Keratinocyte (primary cell): Measurements from ENCODE around the gene AMBP. TPM values are rescaled to one million over a fixed set of nuclear protein-coding genes. Genes with fewer than 3 reads are reported as not detected.

Experiments
- DNase-seq: peaks from one replicate; pipeline ENCODE4 v3.0.0-alpha.2; 2011; ENCODE audit warnings: low read depth, missing footprints, low spot score
- FAIRE-seq: peaks from 2 replicates; lab custom pipeline; 2011; peaks lifted over from hg19 to GRCh38; lab: Jason Lieb, UNC
- H2AFZ ChIP-seq: 2 replicates; pipeline ENCODE4 v1.6.0; 2012; ENCODE audit warnings: low read length, control low read depth, inconsistent platforms; ENCODE audit not compliant: control insufficient read depth
- H3K27ac ChIP-seq: 2 replicates; pipeline ENCODE4 v1.5.1; 2011; ENCODE audit warnings: low read length; ENCODE audit not compliant: control insufficient read depth, insufficient read depth
- H3K27me3 ChIP-seq: 3 replicates; pipeline ENCODE4 v1.6.0; 2011; ENCODE audit warnings: low read length; ENCODE audit not compliant: control insufficient read depth, insufficient read depth; ENCODE audit errors: extremely low read depth
- H3K36me3 ChIP-seq, 2 experiments: 2 replicates in 1 of 2; 3 replicates in 1 of 2; pipeline ENCODE4 v1.5.1; 2011; ENCODE audit warnings: low read length in 2 of 2, mild to moderate bottlenecking in 1 of 2; ENCODE audit not compliant: control insufficient read depth in 2 of 2, insufficient read depth in 2 of 2; ENCODE audit errors: extremely low read depth in 1 of 2
- H3K4me1 ChIP-seq: 3 replicates; pipeline ENCODE4 v1.5.1; 2011; ENCODE audit warnings: low read length; ENCODE audit not compliant: control insufficient read depth, insufficient read depth; ENCODE audit errors: extremely low read depth
- H3K4me2 ChIP-seq: 3 replicates; pipeline ENCODE4 v1.6.0; 2011; ENCODE audit warnings: low read depth, low read length; ENCODE audit not compliant: control insufficient read depth, insufficient read depth; ENCODE audit errors: extremely low read depth
- H3K4me3 ChIP-seq, 3 experiments: fragments of 200-600 bp in 1 of 3; sonication (generic) in 1 of 3; 2 replicates in 2 of 3; 3 replicates in 1 of 3; pipeline ENCODE4 v1.5.1; 2011 to 2016; ENCODE audit warnings: low read length in 3 of 3, mild to moderate bottlenecking in 3 of 3, control low read depth in 2 of 3, inconsistent platforms in 1 of 3, low read depth in 1 of 3, mixed read lengths in 1 of 3, mixed run types in 1 of 3, moderate library complexity in 1 of 3; ENCODE audit not compliant: control insufficient read depth in 2 of 3, insufficient read depth in 2 of 3; ENCODE audit errors: extremely low read depth in 1 of 3
- H3K79me2 ChIP-seq: 2 replicates; pipeline ENCODE4 v1.6.0; 2012; ENCODE audit warnings: low read length; ENCODE audit not compliant: control insufficient read depth, insufficient read depth
- H3K9ac ChIP-seq: 3 replicates; pipeline ENCODE4 v1.6.0; 2011; ENCODE audit warnings: low read length; ENCODE audit not compliant: control insufficient read depth, insufficient read depth; ENCODE audit errors: extremely low read depth
- H3K9me1 ChIP-seq: 3 replicates; pipeline ENCODE4 v1.6.0; 2011; ENCODE audit warnings: low read length; ENCODE audit not compliant: control insufficient read depth, insufficient read depth; ENCODE audit errors: extremely low read depth
- H3K9me3 ChIP-seq: 2 replicates; pipeline ENCODE4 v1.5.1; 2012; ENCODE audit warnings: low read depth, low read length; ENCODE audit not compliant: control insufficient read depth
- H4K20me1 ChIP-seq: 3 replicates; pipeline ENCODE4 v1.6.0; 2011; ENCODE audit warnings: low read length; ENCODE audit not compliant: control insufficient read depth, insufficient read depth; ENCODE audit errors: extremely low read depth
- CTCF ChIP-seq, 3 experiments: IDR thresholded peaks in 1 of 3; conservative IDR thresholded peaks in 1 of 3; optimal IDR thresholded peaks in 1 of 3; 2 replicates in 2 of 3; 3 replicates in 1 of 3; pipeline versions ENCODE3 to v1.5.1; 2011; ENCODE audit warnings: low read length in 3 of 3, mild to moderate bottlenecking in 3 of 3, moderate library complexity in 2 of 3, control low read depth in 1 of 3, inconsistent platforms in 1 of 3; ENCODE audit not compliant: insufficient read depth in 2 of 3; ENCODE audit errors: extremely low read depth in 1 of 3
- EZH2 ChIP-seq: IDR thresholded peaks from one replicate; pipeline ENCODE4 v1.6.1; 2012; ENCODE audit warnings: inconsistent platforms, mild to moderate bottlenecking, low read length, moderate library complexity
- dilution Hi-C: fragments of 300-500 bp; cut with MboI; formaldehyde crosslinking; loops from one replicate; pipeline ENCODE4 v1.7.0; 2020; ENCODE audit warnings: low sequenced_read_pairs; ENCODE audit not compliant: extremely low pct_ligation_motif_present
- polyA plus RNA-seq, 5 experiments: library from polyadenylated mRNA; depleted of rRNA in 3 of 5; stranded (reverse) in 3 of 5; stranded (forward) in 1 of 5; unstranded in 1 of 5; fragments of >200 nt; gene quantifications; 1 replicate in 1 of 5; 2 replicates in 3 of 5; 3 replicates in 1 of 5; pipeline versions ENCODE4 v1.2.1 to v1.2.3, GENCODE V29; 2011 to 2012; ENCODE audit warnings: missing spikeins in 2 of 5, low read depth in 1 of 5, low replicate concordance in 1 of 5

AMBP gene
- polyA plus RNA-seq, 1 donor (not counting 4 experiments of a cell fraction or from before 2014, with no cell fraction given): not detected

GRCh38 chr9:114056527-114056926, 21.6 kb downstream of the AMBP start:
- Histone ChIP-seq H3K9me3 (no peaks in the 10 kb centered on the region), H3K36me3 (peaks cover 0 to 2% of the 10 kb centered on the region in 2 experiments), H4K20me1 (no peaks in the 10 kb centered on the region), H3K4me1 (no peaks in the 10 kb centered on the region), H3K27ac (no peak overlapping the region), H3K27me3 (no peaks in the 10 kb centered on the region), H3K79me2 (no peaks in the 10 kb centered on the region), H2AFZ (no peak overlapping the region), H3K9me1 (no peaks in the 10 kb centered on the region), H3K4me3 (no peak overlapping the region), H3K4me2 (no peak overlapping the region), H3K9ac (no peak overlapping the region)
- DNase-seq: no peak
- TF ChIP-seq EZH2: no peak
- TF ChIP-seq CTCF (optimal IDR thresholded peaks at IDR 0.05 in 1 of 3, IDR thresholded peaks at IDR 0.05 in 1 of 3, conservative IDR thresholded peaks at IDR 0.05 in 1 of 3; ENCODE audit: extremely low read depth in 1 of 3, insufficient read depth in 2 of 3, low read length in 3 of 3): no peak
- no peak for FAIRE-seq
- dilution Hi-C loops: no loop called here

- no peak overlapping the region for H3K4me3 ChIP-seq
- FAIRE-seq: no peak
- H3K79me2 ChIP-seq: no peaks in the 10 kb centered on the region
- H3K27me3 ChIP-seq: no peaks in the 10 kb centered on the region
- H3K4me1 ChIP-seq: no peaks in the 10 kb centered on the region
- no peak overlapping the region for H2AFZ ChIP-seq
- no peaks in the 10 kb centered on the region for H4K20me1 ChIP-seq
- no peak for TF ChIP-seq EZH2
- no peak for TF ChIP-seq CTCF (optimal IDR thresholded peaks at IDR 0.05 in 1 of 3, IDR thresholded peaks at IDR 0.05 in 1 of 3, conservative IDR thresholded peaks at IDR 0.05 in 1 of 3; ENCODE audit: extremely low read depth in 1 of 3, insufficient read depth in 2 of 3, low read length in 3 of 3)
- dilution Hi-C loops: no loop called here
- no peak overlapping the region for H3K9ac ChIP-seq
- H3K4me2 ChIP-seq: no peak overlapping the region
- no peaks in the 10 kb centered on the region for H3K9me1 ChIP-seq
- no peaks in the 10 kb centered on the region for H3K9me3 ChIP-seq
- DNase-seq: no peak
- no peak overlapping the region for H3K27ac ChIP-seq
- peaks cover 0 to 6% of the 10 kb centered on the region in 2 experiments for H3K36me3 ChIP-seq
Observed at GRCh38 chr9:114055894-114056293, 22.2 kb downstream of the AMBP start.
